Hepatocyte (in vitro differentiated cells): Measurements from ENCODE around the gene CD8B2. TPM values are rescaled to one million over a fixed set of nuclear protein-coding genes. Genes with fewer than 3 reads are reported as not detected.
A peak's percentile ranks its signal among the peaks of the same experiment; 100 is the strongest.

ENCODE experiments used
- DNase-seq: peaks from one replicate; pipeline ENCODE4 v3.0.0-alpha.2; 2016; ENCODE audit warnings: low spot score
- H2AFZ ChIP-seq: fragments of 200-600 bp; sonication (generic); 2 replicates; pipeline ENCODE4 v1.6.0; 2016; ENCODE audit warnings: antibody characterized with exemption, mild to moderate bottlenecking
- H3K27ac ChIP-seq: fragments of 200-600 bp; sonication (generic); 2 replicates; pipeline ENCODE4 v1.5.1; 2016; ENCODE audit warnings: mild to moderate bottlenecking
- H3K27me3 ChIP-seq: fragments of 200-600 bp; sonication (generic); 2 replicates; pipeline ENCODE4 v1.6.1; 2016
- H3K36me3 ChIP-seq: fragments of 200-600 bp; sonication (generic); replicated peaks from 2 replicates; pipeline ENCODE4 v1.5.1; 2016; ENCODE audit warnings: low read depth; ENCODE audit not compliant: insufficient read depth
- H3K4me1 ChIP-seq: fragments of 200-600 bp; sonication (generic); 2 replicates; pipeline ENCODE4 v1.5.1; 2016; ENCODE audit warnings: mild to moderate bottlenecking, moderate library complexity; ENCODE audit not compliant: insufficient read depth
- H3K4me2 ChIP-seq: fragments of 200-600 bp; sonication (generic); 2 replicates; pipeline ENCODE4 v1.6.0; 2016
- H3K4me3 ChIP-seq: fragments of 200-600 bp; sonication (generic); 2 replicates; pipeline ENCODE4 v1.5.1; 2016; ENCODE audit warnings: mild to moderate bottlenecking
- H3K79me2 ChIP-seq: fragments of 200-600 bp; sonication (generic); 2 replicates; pipeline ENCODE4 v1.6.0; 2017; ENCODE audit warnings: mild to moderate bottlenecking
- H3K9me2 ChIP-seq: fragments of 200-600 bp; sonication (generic); replicated peaks from 2 replicates; pipeline ENCODE4 v1.6.0; 2017; ENCODE audit warnings: mild to moderate bottlenecking; ENCODE audit not compliant: insufficient read depth
- H3K9me3 ChIP-seq: fragments of 200-600 bp; sonication (generic); 2 replicates; pipeline ENCODE4 v1.5.1; 2016; ENCODE audit warnings: low read depth, mild to moderate bottlenecking
- H4K20me1 ChIP-seq: fragments of 200-600 bp; sonication (generic); 2 replicates; pipeline ENCODE4 v1.6.0; 2016; ENCODE audit warnings: mild to moderate bottlenecking; ENCODE audit not compliant: insufficient read depth, poor library complexity, severe bottlenecking
- EZH2 ChIP-seq: fragments of 200-600 bp; sonication (generic); IDR thresholded peaks from 2 replicates; pipeline ENCODE4 v1.6.1; 2016; ENCODE audit warnings: antibody characterized with exemption, mild to moderate bottlenecking, borderline replicate concordance
- EZH2phosphoT487 ChIP-seq: fragments of 200-600 bp; sonication (generic); IDR thresholded peaks from one replicate; pipeline ENCODE4 v1.6.1; 2018; ENCODE audit warnings: antibody characterized with exemption, mild to moderate bottlenecking, low read depth, moderate library complexity; ENCODE audit not compliant: unreplicated experiment, severe bottlenecking
- WGBS: methylation state at CpG from one replicate; pipeline ENCODE4 v1.1.6; 2016; ENCODE audit warnings: low lambda C conversion rate; ENCODE audit errors: missing lambda C conversion rate; 5-methylcytosine and 5-hydroxymethylcytosine counted together
- polyA plus RNA-seq: library from polyadenylated mRNA; unstranded; fragments of >200 nt; fragmentation: Nextera tagmentation; extraction: Ambion mirVana; gene quantifications from 2 replicates; pipeline ENCODE4 v1.2.1, GENCODE V29; 2016
- total RNA-seq: library from RNA; depleted of rRNA; stranded (reverse); fragments of >200 nt; gene quantifications from 2 replicates; pipeline ENCODE4 v1.2.3, GENCODE V29; 2014
- TF ChIP-seq, protein P1 (sequence below): fragments of 200-600 bp; sonication (generic); IDR thresholded peaks from 2 replicates; pipeline ENCODE4 v1.5.1; 2016; ENCODE audit warnings: antibody characterized with exemption, mild to moderate bottlenecking; ENCODE audit not compliant: poor library complexity

Gene CD8B2
- total and polyA plus RNA-seq, 2 experiments from 2014 or later = 0.47 TPM; not detected in 1

DNA sequence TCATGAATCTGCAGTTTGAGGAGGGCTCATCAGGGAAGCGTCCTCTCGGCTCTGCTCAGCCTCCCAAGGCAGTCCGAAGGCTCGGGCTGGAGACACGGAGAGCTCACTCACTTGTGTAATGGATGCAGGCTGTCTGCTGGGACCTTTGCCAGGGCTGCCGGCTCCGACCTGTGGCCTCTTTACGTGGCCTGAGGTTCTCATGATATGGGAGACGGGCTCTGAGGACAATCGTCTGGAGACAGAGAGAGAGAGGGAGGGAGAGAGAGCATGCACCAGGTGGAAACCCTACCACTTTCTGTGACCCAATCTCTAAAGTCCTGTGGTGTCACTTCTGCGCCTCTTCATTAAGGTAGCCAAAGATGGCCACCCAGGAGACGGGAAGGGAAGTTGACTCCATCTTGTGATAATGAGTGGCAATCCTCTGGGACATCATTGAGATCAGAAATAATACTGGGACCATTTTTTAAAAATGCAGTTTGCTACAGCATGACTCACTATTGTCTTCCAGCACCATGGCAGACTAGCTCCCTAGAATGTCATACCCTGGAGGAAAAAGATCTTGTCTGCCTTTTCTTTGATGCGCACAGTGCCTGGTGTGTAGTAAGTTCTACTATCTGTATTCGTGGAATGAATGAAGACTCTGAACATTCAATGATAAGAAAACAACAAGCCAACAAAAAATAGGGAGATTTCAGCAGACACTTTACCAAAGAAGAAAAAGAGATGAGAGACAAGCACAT lies 60.2 kb downstream of the CD8B2 start:
- no peak for DNase-seq
- Histone ChIP-seq H2AFZ (no peak overlapping the region), H3K36me3 (no peaks in the 10 kb centered on the region), H3K79me2 (no peaks in the 10 kb centered on the region), H3K9me3 (no peaks in the 10 kb centered on the region), H3K4me2 (peak overlapping the region; percentile 29), H3K27me3 (no peaks in the 10 kb centered on the region), H3K4me1 (peaks cover 7% of the 10 kb centered on the region), H3K27ac (no peak overlapping the region), H3K9me2 (no peaks in the 10 kb centered on the region), H3K4me3 (no peak overlapping the region), H4K20me1 (no peaks in the 10 kb centered on the region)
- TF ChIP-seq EZH2phosphoT487 (no peak), EZH2 (no peak)
- TF ChIP-seq, protein P1, sequence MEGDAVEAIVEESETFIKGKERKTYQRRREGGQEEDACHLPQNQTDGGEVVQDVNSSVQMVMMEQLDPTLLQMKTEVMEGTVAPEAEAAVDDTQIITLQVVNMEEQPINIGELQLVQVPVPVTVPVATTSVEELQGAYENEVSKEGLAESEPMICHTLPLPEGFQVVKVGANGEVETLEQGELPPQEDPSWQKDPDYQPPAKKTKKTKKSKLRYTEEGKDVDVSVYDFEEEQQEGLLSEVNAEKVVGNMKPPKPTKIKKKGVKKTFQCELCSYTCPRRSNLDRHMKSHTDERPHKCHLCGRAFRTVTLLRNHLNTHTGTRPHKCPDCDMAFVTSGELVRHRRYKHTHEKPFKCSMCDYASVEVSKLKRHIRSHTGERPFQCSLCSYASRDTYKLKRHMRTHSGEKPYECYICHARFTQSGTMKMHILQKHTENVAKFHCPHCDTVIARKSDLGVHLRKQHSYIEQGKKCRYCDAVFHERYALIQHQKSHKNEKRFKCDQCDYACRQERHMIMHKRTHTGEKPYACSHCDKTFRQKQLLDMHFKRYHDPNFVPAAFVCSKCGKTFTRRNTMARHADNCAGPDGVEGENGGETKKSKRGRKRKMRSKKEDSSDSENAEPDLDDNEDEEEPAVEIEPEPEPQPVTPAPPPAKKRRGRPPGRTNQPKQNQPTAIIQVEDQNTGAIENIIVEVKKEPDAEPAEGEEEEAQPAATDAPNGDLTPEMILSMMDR = no peak
- WGBS = 72% methylated on average over 14 of the region's 14 CpGs

DNA sequence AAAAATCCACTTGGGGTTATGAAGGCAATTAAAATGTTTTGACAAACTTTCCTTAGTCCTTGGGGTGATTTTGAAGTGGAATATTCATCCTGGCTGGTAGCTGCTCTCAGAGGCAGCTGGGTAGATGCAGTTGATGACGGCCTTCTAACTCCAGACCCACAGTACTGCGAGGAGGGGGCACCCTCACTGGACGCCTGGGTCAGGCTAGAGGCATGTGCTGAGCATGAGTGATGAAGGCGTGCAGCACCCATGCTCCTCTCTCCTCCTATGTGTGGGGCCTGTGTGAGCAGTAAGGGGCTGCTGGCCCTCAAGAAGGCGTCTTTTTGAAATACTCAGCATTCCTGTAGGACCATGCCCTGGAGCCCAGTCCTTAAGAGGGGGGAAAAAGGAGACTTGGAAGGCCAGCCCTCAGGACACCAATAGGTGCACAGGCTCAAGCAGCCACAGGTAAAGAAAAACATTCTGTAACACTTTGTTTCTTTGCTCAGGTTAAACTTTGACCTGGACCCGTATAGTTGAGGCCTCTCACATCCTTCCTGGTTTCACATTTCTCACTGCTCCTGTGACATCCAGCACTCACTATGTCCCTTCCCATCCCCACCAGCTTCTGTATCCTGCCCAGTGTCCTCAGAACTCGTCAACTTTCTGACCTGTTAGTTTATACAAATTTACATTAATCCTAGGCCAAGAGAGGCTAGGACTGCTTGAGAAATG lies 64.4 kb downstream of the CD8B2 start:
- WGBS = 67% methylated on average over 7 of the region's 7 CpGs
- H4K20me1 ChIP-seq = no peaks in the 10 kb centered on the region
- no peak overlapping the region for H3K4me3 ChIP-seq
- peaks cover 7% of the 10 kb centered on the region for H3K4me1 ChIP-seq
- H3K9me2 ChIP-seq = no peaks in the 10 kb centered on the region
- H3K79me2 ChIP-seq = no peaks in the 10 kb centered on the region
- peak; percentile 25 for DNase-seq
- no peaks in the 10 kb centered on the region for H3K27me3 ChIP-seq
- TF ChIP-seq, protein P1 = no peak
- no peak for TF ChIP-seq EZH2
- H3K36me3 ChIP-seq = no peaks in the 10 kb centered on the region
- peak overlapping the region; percentile 66 for H3K27ac ChIP-seq
- H2AFZ ChIP-seq = no peak overlapping the region
- no peak overlapping the region for H3K4me2 ChIP-seq
- H3K9me3 ChIP-seq = no peaks in the 10 kb centered on the region

DNA sequence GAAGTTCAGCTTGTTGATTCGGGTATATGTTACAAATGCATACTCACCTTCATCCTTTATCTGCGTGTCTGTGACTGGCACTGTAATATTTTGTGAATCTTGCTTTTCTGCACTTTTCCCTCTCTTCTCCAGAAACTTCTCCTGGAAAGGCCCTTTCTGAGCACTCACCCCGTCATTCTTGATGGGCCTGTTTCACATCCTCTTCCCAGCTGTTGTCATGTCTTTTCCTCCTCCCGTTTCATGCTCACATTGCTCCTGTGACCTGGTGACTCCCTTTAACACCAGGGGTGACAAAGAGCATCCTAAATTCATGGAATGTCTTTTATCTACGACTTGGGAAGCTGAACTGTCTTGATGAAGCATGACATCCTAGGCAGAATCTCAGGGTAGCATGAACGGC lies 65.8 kb downstream of the CD8B2 start:
- no peaks in the 10 kb centered on the region for H3K9me3 ChIP-seq
- no peak overlapping the region for H3K4me3 ChIP-seq
- H2AFZ ChIP-seq = no peak overlapping the region
- no peak for DNase-seq
- no peaks in the 10 kb centered on the region for H3K27me3 ChIP-seq
- TF ChIP-seq EZH2 (no peak), EZH2phosphoT487 (no peak)
- TF ChIP-seq, protein P1 = no peak
- H3K27ac ChIP-seq = no peak overlapping the region
- H3K9me2 ChIP-seq = no peaks in the 10 kb centered on the region
- no peaks in the 10 kb centered on the region for H4K20me1 ChIP-seq
- peaks cover 7% of the 10 kb centered on the region for H3K4me1 ChIP-seq
- WGBS = 69% methylated on average over 6 of the region's 6 CpGs
- no peaks in the 10 kb centered on the region for H3K36me3 ChIP-seq
- no peaks in the 10 kb centered on the region for H3K79me2 ChIP-seq
- H3K4me2 ChIP-seq = no peak overlapping the region
